ENCODE measurements around the gene FAM110A. TPM values are rescaled to one million over a fixed set of nuclear protein-coding genes. Genes with fewer than 3 reads are reported as not detected.
A peak's percentile ranks its signal among the peaks of the same experiment; 100 is the strongest.

The FAM110A gene
- total RNA-seq (2014; rRNA removed; shearing (Covaris generic)) (15.9 and 16.2 TPM in 2 replicates), total RNA-seq (2022) (28.2 and 36.4 TPM in 2 replicates), Bru-seq, nascent RNA (percentile 56 among the genes with signal in this experiment), BruChase-seq, experiment 1, labeled RNA remaining after a 6-hour chase (percentile 59 among the genes with signal in this experiment), BruChase-seq, experiment 2, labeled RNA remaining after a 2-hour chase (percentile 64 among the genes with signal in this experiment)
- long read RNA-seq, transcript FAM110A-204 (2 exons, 1,809 nt): major isoform, 6 of 49 reads
- long read RNA-seq, partial matches to known transcripts: 0 of 49 reads
- long read RNA-seq, other reads (novel, unspliced or antisense): 42 of 49 reads

GRCh38 chr20:833450-834150, at the start of gene FAM110A:
Gene FAM110A, plus strand, starts transcription at chr20:833715. Its CDS starts 11,090 bp downstream, at chr20:844805.
- Histone ChIP-seq H2AFZ (ENCODE audit: low read length) (peak within 1 kb of the TSS; percentile 83), H3K9me2 (ENCODE audit: insufficient read depth, low read length) (no peaks in the 10 kb centered on the region), H3K9me3 (ENCODE audit: low read length) (no peaks in the 10 kb centered on the region), H3K4me3 (ENCODE audit: low read depth, low read length, poor library complexity, severe bottlenecking) (peak within 1 kb of the TSS; percentile 84), H3K36me3 (ENCODE audit: insufficient read depth, low read length) (no peaks in the 10 kb centered on the region), H3K27ac (ENCODE audit: low read depth, low read length, poor library complexity, severe bottlenecking) (peak within 1 kb of the TSS; percentile 49), H4K20me1 (ENCODE audit: insufficient read depth, low read length) (no peaks in the 10 kb centered on the region), H3K79me2 (ENCODE audit: insufficient read depth, low read depth, low read length) (peaks cover 19% of the 10 kb centered on the region; the same call in 1 of the 2 replicates), H3K4me2 (ENCODE audit: low read length) (peak within 1 kb of the TSS; percentile 99), H3K4me1 (ENCODE audit: insufficient read depth, low read length, poor library complexity, severe bottlenecking) (peaks cover 34% of the 10 kb centered on the region)
- TF ChIP-seq CTCF (conservative IDR thresholded peaks at IDR 0.05; ENCODE audit: low read length): no peak
- TF ChIP-seq EZH2phosphoT487 (IDR thresholded peaks at IDR 0.05; ENCODE audit: borderline replicate concordance, low read depth, low read length): no peak
- POLR2A ChIA-PET: interaction anchor here (0.7 to 4.9 kb wide), 9 partner anchors 10 to 640 kb away, joined by 3 to 40 read pairs (median 3); no protein-coding TSS in a partner anchor
- peak; percentile 95 for DNase-seq (ENCODE audit: low spot score)
- intact Hi-C loops (cut with micrococcal nuclease; ENCODE audit: unreplicated experiment): loop anchor here (1.0 to 10.0 kb wide), 2 partner anchors 11 to 179 kb away; partner anchors contain the start of gene SRXN1
- CTCF ChIA-PET (ENCODE audit: unreplicated experiment): interaction anchor here (0.9 to 1.5 kb wide), 5 partner anchors 9 to 256 kb away, joined by 3 to 7 read pairs (median 3); no protein-coding TSS in a partner anchor
- BruUV-seq (replicated peaks): no TSS peak

- H2AFZ ChIP-seq (ENCODE audit: low read length): no peak overlapping the region
- H4K20me1 ChIP-seq (ENCODE audit: insufficient read depth, low read length): no peaks in the 10 kb centered on the region
- TF ChIP-seq CTCF (conservative IDR thresholded peaks at IDR 0.05; ENCODE audit: low read length) (no peak), EZH2phosphoT487 (IDR thresholded peaks at IDR 0.05; ENCODE audit: borderline replicate concordance, low read depth, low read length) (no peak)
- no peak for DNase-seq (ENCODE audit: low spot score)
- H3K9me3 ChIP-seq (ENCODE audit: low read length): no peaks in the 10 kb centered on the region
- H3K4me3 ChIP-seq (ENCODE audit: low read depth, low read length, poor library complexity, severe bottlenecking): no peak overlapping the region
- BruUV-seq (replicated peaks): no TSS peak
- POLR2A ChIA-PET: no interaction called here
- intact Hi-C loops (cut with micrococcal nuclease; ENCODE audit: unreplicated experiment): no loop called here
- H3K27ac ChIP-seq (ENCODE audit: low read depth, low read length, poor library complexity, severe bottlenecking): no peak overlapping the region
- no peaks in the 10 kb centered on the region for H3K9me2 ChIP-seq (ENCODE audit: insufficient read depth, low read length)
- H3K36me3 ChIP-seq (ENCODE audit: insufficient read depth, low read length): no peaks in the 10 kb centered on the region
- no peaks in the 10 kb centered on the region for H3K79me2 ChIP-seq (ENCODE audit: insufficient read depth, low read depth, low read length)
- CTCF ChIA-PET (ENCODE audit: unreplicated experiment): no interaction called here
- no peak overlapping the region for H3K4me2 ChIP-seq (ENCODE audit: low read length)
- no peaks in the 10 kb centered on the region for H3K4me1 ChIP-seq (ENCODE audit: insufficient read depth, low read length, poor library complexity, severe bottlenecking)
Measured at GRCh38 chr20:787825-788224, 45.7 kb upstream of the FAM110A start.
